K562 (cell line): ENCODE measurements around the gene COMMD8. TPM values are rescaled to one million over a fixed set of nuclear protein-coding genes. Genes with fewer than 3 reads are reported as not detected.

Experiments used
- ATAC-seq: fragments of 200-7000 bp; cut with Tn5 transposase; 3 replicates; pipeline ENCODE4 v1.9.1; 2020; ENCODE audit warnings: moderate library complexity
- BruUV-seq: library from RNA; stranded (reverse); fragments of 400-500 nt; replicated peaks from 2 replicates; lab custom pipeline; 2021; lab: Mats Ljungman, UMichigan
- CTCF ChIA-PET: fragments of 300-600 bp; formaldehyde crosslinking; extraction: SDS; loops from one replicate; lab custom pipeline; 2021; ENCODE audit warnings: low intra/inter-chr PET ratio; lab: Yijun Ruan, JAX
- POLR2A ChIA-PET: fragments of 300-600, 350-650 bp; sonication (Branson Sonifier 250); formaldehyde crosslinking; extraction: SDS; loops from one replicate; lab custom pipeline; 2021; ENCODE audit warnings: antibody characterized with exemption, inconsistent platforms; lab: Yijun Ruan, JAX
- DNase-seq, 4 experiments: peaks; one replicate each; pipeline versions ENCODE4 v3.0.0 to v3.0.0-alpha.2; 2011 to 2018; ENCODE audit warnings: low spot score in 3 of 4, mixed read lengths in 3 of 4; ENCODE audit errors: extremely low read depth in 1 of 4
- FAIRE-seq: peaks from 2 replicates; lab custom pipeline; 2011; peaks lifted over from hg19 to GRCh38; lab: Jason Lieb, UNC
- H2AFZ ChIP-seq: 2 replicates; pipeline ENCODE4 v1.6.0; 2011; ENCODE audit warnings: low read depth, low read length, control low read depth, inconsistent platforms
- H3K27ac ChIP-seq: fragments of 200-600 bp; 3 replicates; pipeline ENCODE4 v1.8.0; 2011; ENCODE audit warnings: low read depth, mild to moderate bottlenecking, control low read depth, inconsistent platforms, low read length, moderate library complexity, mixed read lengths; ENCODE audit errors: extremely low read depth
- H3K27me3 ChIP-seq, 2 experiments: fragments of 300-600 bp in 1 of 2; 2 replicates in 1 of 2; 3 replicates in 1 of 2; pipeline versions ENCODE4 v1.6.0 to v1.8.0; 2011; ENCODE audit warnings: inconsistent platforms in 2 of 2, low read length in 2 of 2, mild to moderate bottlenecking in 1 of 2, mixed read lengths in 1 of 2, moderate library complexity in 1 of 2; ENCODE audit not compliant: control insufficient read depth in 2 of 2, insufficient read depth in 2 of 2
- H3K36me3 ChIP-seq: fragments of 300-600 bp; 3 replicates; pipeline ENCODE4 v1.8.0; 2011; ENCODE audit warnings: mild to moderate bottlenecking, low read length, inconsistent platforms; ENCODE audit not compliant: control insufficient read depth, insufficient read depth
- H3K4me1 ChIP-seq, 2 experiments: fragments of 200-600 bp in 1 of 2; replicated peaks in 1 of 2; 2 replicates in 1 of 2; 3 replicates in 1 of 2; pipeline versions ENCODE4 v1.5.1 to v1.8.0; 2011; ENCODE audit warnings: inconsistent platforms in 2 of 2, low read length in 2 of 2, mild to moderate bottlenecking in 1 of 2, mixed read lengths in 1 of 2, moderate library complexity in 1 of 2; ENCODE audit not compliant: control insufficient read depth in 2 of 2, insufficient read depth in 2 of 2
- H3K4me2 ChIP-seq: 2 replicates; pipeline ENCODE4 v1.6.1; 2011; ENCODE audit warnings: low read length, control low read depth, inconsistent platforms, mixed read lengths; ENCODE audit not compliant: insufficient read depth
- H3K4me3 ChIP-seq: fragments of 200-600 bp; sonication (generic), shearing (Covaris generic); 2 replicates; pipeline ENCODE4 v1.5.1; 2016; ENCODE audit warnings: control low read depth, inconsistent platforms
- H3K79me2 ChIP-seq: fragments of 200-600 bp; 3 replicates; pipeline ENCODE4 v1.8.0; 2011; ENCODE audit warnings: low read length, inconsistent platforms; ENCODE audit not compliant: control insufficient read depth, insufficient read depth
- H3K9ac ChIP-seq, 2 experiments: 2 replicates each; pipeline versions ENCODE4 v1.6.0 to v1.6.1; 2011; ENCODE audit warnings: low read depth in 2 of 2, low read length in 2 of 2, control low read depth in 1 of 2, inconsistent platforms in 1 of 2, mild to moderate bottlenecking in 1 of 2, mixed read lengths in 1 of 2; ENCODE audit not compliant: insufficient read depth in 1 of 2
- H3K9me1 ChIP-seq: one replicate; pipeline ENCODE4 v1.6.0; 2011; ENCODE audit warnings: inconsistent platforms, mild to moderate bottlenecking, low read length, moderate library complexity; ENCODE audit not compliant: control insufficient read depth, insufficient read depth
- H3K9me3 ChIP-seq: replicated peaks from 2 replicates; pipeline ENCODE4 v1.5.1; 2011; ENCODE audit warnings: low read depth, low read length, inconsistent platforms; ENCODE audit not compliant: control insufficient read depth, insufficient read depth
- H4K20me1 ChIP-seq: replicated peaks from 2 replicates; pipeline ENCODE4 v1.6.1; 2011; ENCODE audit warnings: low read length, inconsistent platforms, mixed read lengths; ENCODE audit not compliant: control insufficient read depth, insufficient read depth
- CHD2 ChIP-seq: IDR thresholded peaks from 2 replicates; pipeline ENCODE4 v1.6.1; 2011; ENCODE audit warnings: low read depth, low read length
- FOXA1 ChIP-seq: fragments of 450-650 bp; IDR thresholded peaks from 2 replicates; pipeline ENCODE4 v1.6.1; 2016; ENCODE audit warnings: mild to moderate bottlenecking, borderline replicate concordance
- FUS ChIP-seq: fragments of 200-400 bp; formaldehyde crosslinking; optimal IDR thresholded peaks from 2 replicates; pipeline ENCODE3; 2017; ENCODE audit warnings: low read depth, low read length
- HINFP ChIP-seq: fragments of 450-650 bp; conservative IDR thresholded peaks from 2 replicates; pipeline ENCODE4 v1.6.1; 2016; ENCODE audit warnings: missing genetic modification characterization, low read depth, mild to moderate bottlenecking, control low read depth, missing compliant biosample characterization
- KLF6 ChIP-seq: fragments of 250-450 bp; sonication (Bioruptor Pico); IDR thresholded peaks from 2 replicates; pipeline ENCODE4 v1.4.0; 2020; ENCODE audit warnings: mild to moderate bottlenecking, moderate library complexity, borderline replicate concordance
- PHF20 ChIP-seq: fragments of 450-650 bp; IDR thresholded peaks from 2 replicates; pipeline ENCODE4 v1.6.1; 2018; ENCODE audit not compliant: partially characterized antibody
- SP1 ChIP-seq: sonication (generic); formaldehyde crosslinking; IDR thresholded peaks from 2 replicates; pipeline ENCODE4 v1.8.1; 2022; ENCODE audit warnings: mild to moderate bottlenecking, missing genetic modification reagents
- TAF15 ChIP-seq: fragments of 200-400 bp; formaldehyde crosslinking; IDR thresholded peaks from 2 replicates; pipeline ENCODE4 v1.6.1; 2017; ENCODE audit warnings: mild to moderate bottlenecking, low read depth, low read length, moderate library complexity
- WGBS: fragments of 100-300 bp; shearing (Covaris generic); methylation state at CpG from one replicate; pipeline ENCODE4 v1.1.6; 2016; ENCODE audit warnings: low coverage, mixed read lengths; ENCODE audit not compliant: insufficient coverage; ENCODE audit errors: missing lambda C conversion rate; 5-methylcytosine and 5-hydroxymethylcytosine counted together
- in situ Hi-C: fragments of 300-500 bp; cut with MboI; formaldehyde crosslinking; loops from 4 replicates; pipeline ENCODE4 v1.15.0; 2018; ENCODE audit warnings: inconsistent platforms, mixed read lengths
- intact Hi-C: fragments of 100-400 bp; cut with micrococcal nuclease; formaldehyde crosslinking; loops from 2 replicates; pipeline ENCODE4 v1.14.2; 2022
- polyA plus RNA-seq, 8 experiments: library from polyadenylated mRNA; depleted of rRNA in 4 of 8; stranded (reverse) in 5 of 8; unstranded in 3 of 8; fragments of >200 nt; fragmentation: Nextera tagmentation in 2 of 8; fragmentation: Illumina TruSeq in 1 of 8; extraction: Ambion mirVana in 2 of 8; extraction: Trizol in 1 of 8; gene quantifications; 2 replicates each; pipeline versions ENCODE4 v1.2.1 to v1.2.3, GENCODE V29; 2011 to 2014; ENCODE audit warnings: inconsistent platforms in 1 of 8, missing spikeins in 1 of 8
- total RNA-seq, 7 experiments: library from RNA; depleted of rRNA in 6 of 7; stranded (reverse); fragments of >200 nt in 6 of 7; fragmentation: Illumina TruSeq in 2 of 7; extraction: Trizol in 2 of 7; gene quantifications; 2 replicates each; pipeline versions ENCODE4 v1.2.1 to v1.2.3, GENCODE V29; 2011 to 2021; ENCODE audit warnings: low replicate concordance in 1 of 7
- TF ChIP-seq, protein P1 (sequence below): sonication (generic); formaldehyde crosslinking; IDR thresholded peaks from 2 replicates; pipeline ENCODE4 v1.8.0; 2022; ENCODE audit warnings: missing genetic modification reagents, mild to moderate bottlenecking, moderate library complexity, borderline replicate concordance
- TF ChIP-seq, protein P2 (sequence below): fragments of 250-450 bp; sonication (Bioruptor Pico); IDR thresholded peaks from 2 replicates; pipeline ENCODE4 v1.8.0; 2021; ENCODE audit warnings: mild to moderate bottlenecking, moderate library complexity
- TF ChIP-seq, protein P3 (sequence below): fragments of 250-450 bp; sonication (Bioruptor Pico); IDR thresholded peaks from 2 replicates; pipeline ENCODE4 v1.9.0; 2021; ENCODE audit warnings: mild to moderate bottlenecking, inconsistent platforms
- TF ChIP-seq, protein P4 (sequence below), 2 experiments: fragments of 450-650 bp; IDR thresholded peaks; 2 replicates each; pipeline ENCODE4 v1.6.1; 2018; ENCODE audit warnings: mild to moderate bottlenecking in 2 of 2, low read depth in 1 of 2; ENCODE audit not compliant: partially characterized antibody in 2 of 2

COMMD8 gene
- total and polyA plus RNA-seq, 9 of the 15 experiments (the other 6 are each of a cell fraction or from before 2014, with no cell fraction given), result 7.6 to 41.0 (median 13.1) TPM

GRCh38 chr4:47494124-47494430 lies 30.6 kb upstream of the COMMD8 start:
- Histone ChIP-seq H4K20me1 (no peaks in the 10 kb centered on the region), H3K9me1 (no peaks in the 10 kb centered on the region), H3K27me3 (no peaks in the 10 kb centered on the region), H2AFZ (no peak overlapping the region), H3K4me3 (no peak overlapping the region), H3K4me2 (no peak overlapping the region), H3K79me2 (no peaks in the 10 kb centered on the region), H3K4me1 (no peaks in the 10 kb centered on the region), H3K36me3 (no peaks in the 10 kb centered on the region), H3K9ac (no peak overlapping the region), H3K9me3 (no peaks in the 10 kb centered on the region), H3K27ac (no peak overlapping the region)
- no peak for DNase-seq
- WGBS, result 3% methylated on average over 4 of the region's 4 CpGs
- no peak for TF ChIP-seq TAF15
- no peak for TF ChIP-seq KLF6 (CRISPR knock-in tag)
- TF ChIP-seq HINFP (tag), result no peak
- TF ChIP-seq, protein P1, sequence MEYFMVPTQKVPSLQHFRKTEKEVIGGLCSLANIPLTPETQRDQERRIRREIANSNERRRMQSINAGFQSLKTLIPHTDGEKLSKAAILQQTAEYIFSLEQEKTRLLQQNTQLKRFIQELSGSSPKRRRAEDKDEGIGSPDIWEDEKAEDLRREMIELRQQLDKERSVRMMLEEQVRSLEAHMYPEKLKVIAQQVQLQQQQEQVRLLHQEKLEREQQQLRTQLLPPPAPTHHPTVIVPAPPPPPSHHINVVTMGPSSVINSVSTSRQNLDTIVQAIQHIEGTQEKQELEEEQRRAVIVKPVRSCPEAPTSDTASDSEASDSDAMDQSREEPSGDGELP (CRISPR knock-in tag), result no peak
- no peak for TF ChIP-seq SP1
- TF ChIP-seq, protein P2, sequence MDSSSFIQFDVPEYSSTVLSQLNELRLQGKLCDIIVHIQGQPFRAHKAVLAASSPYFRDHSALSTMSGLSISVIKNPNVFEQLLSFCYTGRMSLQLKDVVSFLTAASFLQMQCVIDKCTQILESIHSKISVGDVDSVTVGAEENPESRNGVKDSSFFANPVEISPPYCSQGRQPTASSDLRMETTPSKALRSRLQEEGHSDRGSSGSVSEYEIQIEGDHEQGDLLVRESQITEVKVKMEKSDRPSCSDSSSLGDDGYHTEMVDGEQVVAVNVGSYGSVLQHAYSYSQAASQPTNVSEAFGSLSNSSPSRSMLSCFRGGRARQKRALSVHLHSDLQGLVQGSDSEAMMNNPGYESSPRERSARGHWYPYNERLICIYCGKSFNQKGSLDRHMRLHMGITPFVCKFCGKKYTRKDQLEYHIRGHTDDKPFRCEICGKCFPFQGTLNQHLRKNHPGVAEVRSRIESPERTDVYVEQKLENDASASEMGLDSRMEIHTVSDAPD (CRISPR knock-in tag), result no peak
- no peak for TF ChIP-seq FOXA1
- TF ChIP-seq, protein P3, sequence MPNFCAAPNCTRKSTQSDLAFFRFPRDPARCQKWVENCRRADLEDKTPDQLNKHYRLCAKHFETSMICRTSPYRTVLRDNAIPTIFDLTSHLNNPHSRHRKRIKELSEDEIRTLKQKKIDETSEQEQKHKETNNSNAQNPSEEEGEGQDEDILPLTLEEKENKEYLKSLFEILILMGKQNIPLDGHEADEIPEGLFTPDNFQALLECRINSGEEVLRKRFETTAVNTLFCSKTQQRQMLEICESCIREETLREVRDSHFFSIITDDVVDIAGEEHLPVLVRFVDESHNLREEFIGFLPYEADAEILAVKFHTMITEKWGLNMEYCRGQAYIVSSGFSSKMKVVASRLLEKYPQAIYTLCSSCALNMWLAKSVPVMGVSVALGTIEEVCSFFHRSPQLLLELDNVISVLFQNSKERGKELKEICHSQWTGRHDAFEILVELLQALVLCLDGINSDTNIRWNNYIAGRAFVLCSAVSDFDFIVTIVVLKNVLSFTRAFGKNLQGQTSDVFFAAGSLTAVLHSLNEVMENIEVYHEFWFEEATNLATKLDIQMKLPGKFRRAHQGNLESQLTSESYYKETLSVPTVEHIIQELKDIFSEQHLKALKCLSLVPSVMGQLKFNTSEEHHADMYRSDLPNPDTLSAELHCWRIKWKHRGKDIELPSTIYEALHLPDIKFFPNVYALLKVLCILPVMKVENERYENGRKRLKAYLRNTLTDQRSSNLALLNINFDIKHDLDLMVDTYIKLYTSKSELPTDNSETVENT (CRISPR knock-in tag), result no peak
- no peak for TF ChIP-seq FUS
- TF ChIP-seq, protein P4, sequence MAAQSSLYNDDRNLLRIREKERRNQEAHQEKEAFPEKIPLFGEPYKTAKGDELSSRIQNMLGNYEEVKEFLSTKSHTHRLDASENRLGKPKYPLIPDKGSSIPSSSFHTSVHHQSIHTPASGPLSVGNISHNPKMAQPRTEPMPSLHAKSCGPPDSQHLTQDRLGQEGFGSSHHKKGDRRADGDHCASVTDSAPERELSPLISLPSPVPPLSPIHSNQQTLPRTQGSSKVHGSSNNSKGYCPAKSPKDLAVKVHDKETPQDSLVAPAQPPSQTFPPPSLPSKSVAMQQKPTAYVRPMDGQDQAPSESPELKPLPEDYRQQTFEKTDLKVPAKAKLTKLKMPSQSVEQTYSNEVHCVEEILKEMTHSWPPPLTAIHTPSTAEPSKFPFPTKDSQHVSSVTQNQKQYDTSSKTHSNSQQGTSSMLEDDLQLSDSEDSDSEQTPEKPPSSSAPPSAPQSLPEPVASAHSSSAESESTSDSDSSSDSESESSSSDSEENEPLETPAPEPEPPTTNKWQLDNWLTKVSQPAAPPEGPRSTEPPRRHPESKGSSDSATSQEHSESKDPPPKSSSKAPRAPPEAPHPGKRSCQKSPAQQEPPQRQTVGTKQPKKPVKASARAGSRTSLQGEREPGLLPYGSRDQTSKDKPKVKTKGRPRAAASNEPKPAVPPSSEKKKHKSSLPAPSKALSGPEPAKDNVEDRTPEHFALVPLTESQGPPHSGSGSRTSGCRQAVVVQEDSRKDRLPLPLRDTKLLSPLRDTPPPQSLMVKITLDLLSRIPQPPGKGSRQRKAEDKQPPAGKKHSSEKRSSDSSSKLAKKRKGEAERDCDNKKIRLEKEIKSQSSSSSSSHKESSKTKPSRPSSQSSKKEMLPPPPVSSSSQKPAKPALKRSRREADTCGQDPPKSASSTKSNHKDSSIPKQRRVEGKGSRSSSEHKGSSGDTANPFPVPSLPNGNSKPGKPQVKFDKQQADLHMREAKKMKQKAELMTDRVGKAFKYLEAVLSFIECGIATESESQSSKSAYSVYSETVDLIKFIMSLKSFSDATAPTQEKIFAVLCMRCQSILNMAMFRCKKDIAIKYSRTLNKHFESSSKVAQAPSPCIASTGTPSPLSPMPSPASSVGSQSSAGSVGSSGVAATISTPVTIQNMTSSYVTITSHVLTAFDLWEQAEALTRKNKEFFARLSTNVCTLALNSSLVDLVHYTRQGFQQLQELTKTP (IDR thresholded peaks at IDR 0.05; ENCODE audit: low read depth in 1 of 2, partially characterized antibody in 2 of 2), result no peak
- no peak for TF ChIP-seq CHD2
- no peak for TF ChIP-seq PHF20
- ATAC-seq, result no peak
- BruUV-seq, result no TSS peak
- ChIA-PET CTCF (no interaction called here), POLR2A (interaction anchor here (0.6 kb wide), 1 partner anchor 127 kb away, joined by 3 read pairs; no protein-coding TSS in a partner anchor)
- in situ Hi-C loops (no loop called here), intact Hi-C loops (no loop called here)
- no peak for FAIRE-seq
